HepG2 (cell line): ENCODE results near the gene NDEL1. TPM values are rescaled to one million over a fixed set of nuclear protein-coding genes. Genes with fewer than 3 reads are reported as not detected.
A peak's percentile ranks its signal among the peaks of the same experiment; 100 is the strongest.

Experiments used
- ATAC-seq: fragments of 200-7000 bp; cut with Tn5 transposase; 3 replicates; pipeline ENCODE4 v1.9.1; 2020; ENCODE audit warnings: mild to moderate bottlenecking, moderate library complexity
- BruUV-seq: library from RNA; stranded (reverse); fragments of 400-500 nt; replicated peaks from 2 replicates; lab custom pipeline; 2021; lab: Mats Ljungman, UMichigan
- CTCF ChIA-PET: fragments of 300-600 bp; formaldehyde crosslinking; extraction: SDS; loops from one replicate; lab custom pipeline; 2021; ENCODE audit warnings: low total read pairs, inconsistent platforms, low intra/inter-chr PET ratio; lab: Yijun Ruan, JAX
- POLR2A ChIA-PET: fragments of 350-600 bp; sonication (Branson Sonifier 250); formaldehyde crosslinking; loops from one replicate; lab custom pipeline; 2020; ENCODE audit warnings: antibody characterized with exemption, inconsistent platforms; lab: Yijun Ruan, JAX
- DNase-seq: peaks from one replicate; pipeline ENCODE4 v3.0.0-alpha.2; 2015; ENCODE audit warnings: low spot score
- FAIRE-seq: peaks from 3 replicates; lab custom pipeline; 2011; peaks lifted over from hg19 to GRCh38; lab: Jason Lieb, UNC
- H2AFZ ChIP-seq: one replicate; pipeline ENCODE4 v1.6.1; 2011; ENCODE audit warnings: low read length, inconsistent platforms
- H3K27ac ChIP-seq: fragments of 300-600 bp; 3 replicates; pipeline ENCODE4 v1.8.0; 2011; ENCODE audit warnings: mixed run types, mild to moderate bottlenecking, mixed read lengths, low read length, inconsistent platforms; ENCODE audit not compliant: insufficient read depth; ENCODE audit errors: extremely low read length
- H3K27me3 ChIP-seq, 2 experiments: fragments of 200-600 bp in 1 of 2; 2 replicates in 1 of 2; 3 replicates in 1 of 2; pipeline versions ENCODE4 v1.6.0 to v1.8.0; 2011; ENCODE audit warnings: low read length in 2 of 2, mild to moderate bottlenecking in 2 of 2, moderate library complexity in 2 of 2, inconsistent platforms in 1 of 2; ENCODE audit not compliant: insufficient read depth in 2 of 2, control insufficient read depth in 1 of 2
- H3K36me3 ChIP-seq, 2 experiments: fragments of 200-600 bp in 1 of 2; replicated peaks in 1 of 2; 2 replicates in 1 of 2; 3 replicates in 1 of 2; pipeline versions ENCODE4 v1.5.1 to v1.8.0; 2011; ENCODE audit warnings: low read length in 2 of 2, inconsistent platforms in 1 of 2; ENCODE audit not compliant: insufficient read depth in 2 of 2, control insufficient read depth in 1 of 2
- H3K4me1 ChIP-seq: 2 replicates; pipeline ENCODE4 v1.5.1; 2012; ENCODE audit warnings: low read length, inconsistent platforms; ENCODE audit not compliant: insufficient read depth
- H3K4me2 ChIP-seq: 2 replicates; pipeline ENCODE4 v1.6.0; 2011; ENCODE audit warnings: low read depth, low read length, inconsistent platforms
- H3K4me3 ChIP-seq, 3 experiments: fragments of 200-600 bp in 1 of 3; sonication (generic), shearing (Covaris generic) in 1 of 3; replicated peaks in 1 of 3; 2 replicates each; pipeline ENCODE4 v1.5.1; 2011 to 2016; ENCODE audit warnings: low read length in 3 of 3, inconsistent platforms in 2 of 3, low read depth in 2 of 3, mild to moderate bottlenecking in 2 of 3, control low read depth in 1 of 3, mixed read lengths in 1 of 3; ENCODE audit not compliant: insufficient read depth in 1 of 3
- H3K79me2 ChIP-seq: one replicate; pipeline ENCODE4 v1.6.1; 2011; ENCODE audit warnings: low read length, inconsistent platforms; ENCODE audit not compliant: insufficient read depth
- H3K9ac ChIP-seq: 2 replicates; pipeline ENCODE4 v1.6.0; 2011; ENCODE audit warnings: mild to moderate bottlenecking, low read depth, low read length, inconsistent platforms; ENCODE audit not compliant: insufficient read depth
- H3K9me3 ChIP-seq: 2 replicates; pipeline ENCODE4 v1.5.1; 2012; ENCODE audit warnings: mild to moderate bottlenecking, low read length
- H4K20me1 ChIP-seq: 2 replicates; pipeline ENCODE4 v1.6.0; 2011; ENCODE audit warnings: inconsistent platforms, mild to moderate bottlenecking, low read length, moderate library complexity; ENCODE audit not compliant: insufficient read depth
- CBX5 ChIP-seq: sonication (generic); formaldehyde crosslinking; IDR thresholded peaks from 2 replicates; pipeline ENCODE4 v1.4.0; 2020; ENCODE audit warnings: missing genetic modification reagents, borderline replicate concordance
- CTCF ChIP-seq: sonication (generic); formaldehyde crosslinking; IDR thresholded peaks from 2 replicates; pipeline ENCODE4 v1.5.0; 2020; ENCODE audit warnings: mild to moderate bottlenecking, missing genetic modification reagents, moderate library complexity
- HMG20A ChIP-seq: IDR thresholded peaks from 2 replicates; pipeline ENCODE4 v1.6.1; 2016; ENCODE audit warnings: borderline replicate concordance
- KDM1A ChIP-seq: IDR thresholded peaks from 2 replicates; pipeline ENCODE4 v1.6.1; 2016; ENCODE audit warnings: missing compliant biosample characterization
- MTA1 ChIP-seq: sonication (generic); formaldehyde crosslinking; IDR thresholded peaks from 2 replicates; pipeline ENCODE4 v1.4.0; 2020; ENCODE audit warnings: missing genetic modification reagents, mild to moderate bottlenecking, borderline replicate concordance
- NR0B2 ChIP-seq: sonication (generic); formaldehyde crosslinking; IDR thresholded peaks from 2 replicates; pipeline ENCODE4 v1.4.0; 2020; ENCODE audit warnings: mild to moderate bottlenecking, missing genetic modification reagents
- NR2F1 ChIP-seq, 2 experiments: fragments of 450-650 bp in 1 of 2; formaldehyde crosslinking in 1 of 2; IDR thresholded peaks; 2 replicates each; pipeline versions ENCODE4 v1.5.0 to v1.6.1; 2016 to 2020; ENCODE audit warnings: mild to moderate bottlenecking in 1 of 2, missing compliant biosample characterization in 1 of 2, missing genetic modification reagents in 1 of 2, moderate library complexity in 1 of 2
- RARA ChIP-seq: IDR thresholded peaks from 2 replicates; pipeline ENCODE4 v1.6.1; 2016; ENCODE audit warnings: missing genetic modification reagents, missing compliant biosample characterization
- STAG1 ChIP-seq: sonication (generic); formaldehyde crosslinking; IDR thresholded peaks from 2 replicates; pipeline ENCODE4 v1.4.0; 2020; ENCODE audit warnings: missing genetic modification reagents
- ZNF674 ChIP-seq: sonication (generic); formaldehyde crosslinking; IDR thresholded peaks from 2 replicates; pipeline ENCODE4 v1.5.0; 2020; ENCODE audit warnings: low read depth, mild to moderate bottlenecking, missing genetic modification reagents
- ZSCAN22 ChIP-seq: sonication (generic); formaldehyde crosslinking; IDR thresholded peaks from 2 replicates; pipeline ENCODE4 v1.4.0; 2020; ENCODE audit warnings: mild to moderate bottlenecking, missing genetic modification reagents
- WGBS: methylation state at CpG from one replicate; pipeline ENCODE4 v1.1.6; 2017; ENCODE audit warnings: low lambda C conversion rate; 5-methylcytosine and 5-hydroxymethylcytosine counted together
- in situ Hi-C: cut with HindIII; loops from 2 replicates; pipeline ENCODE4 v1.10.0; 2017; ENCODE audit warnings: low pct_unique_long_range_greater_than_20kb; ENCODE audit not compliant: extremely low pct_ligation_motif_present
- intact Hi-C: fragments of 100-400 bp; cut with micrococcal nuclease; formaldehyde crosslinking; loops from one replicate; pipeline ENCODE4 v1.10.0; 2022; ENCODE audit not compliant: unreplicated experiment
- polyA plus RNA-seq, 8 experiments: library from polyadenylated mRNA; depleted of rRNA in 3 of 8; stranded (reverse) in 7 of 8; unstranded in 1 of 8; fragments of >200 nt; fragmentation: Illumina TruSeq in 4 of 8; extraction: Trizol in 4 of 8; gene quantifications; 2 replicates each; pipeline versions ENCODE4 v1.2.1 to v1.2.3, GENCODE V29; 2011 to 2016; ENCODE audit warnings: low read depth in 4 of 8, missing spikeins in 1 of 8, mixed read lengths in 1 of 8; ENCODE audit not compliant: insufficient read depth in 1 of 8
- total RNA-seq, 5 experiments: library from RNA; depleted of rRNA; stranded (reverse); fragments of >200 nt; fragmentation: Illumina TruSeq; extraction: Trizol; gene quantifications; 2 replicates each; pipeline ENCODE4 v1.2.3, GENCODE V29; 2016; ENCODE audit warnings: low read depth in 1 of 5

The NDEL1 gene
- total and polyA plus RNA-seq, 2 of the 13 experiments (the other 11 are each of a cell fraction or from before 2014, with no cell fraction given): 59.8 to 153 TPM

GRCh38 chr17:8488901-8489300 is 53.2 kb downstream of the NDEL1 start:
- ChIA-PET POLR2A (no interaction called here), CTCF (no interaction called here)
- Histone ChIP-seq H3K27me3 (no peaks in the 10 kb centered on the region), H3K4me2 (no peak overlapping the region), H3K4me3 (no peak overlapping the region), H3K9ac (no peak overlapping the region), H4K20me1 (no peaks in the 10 kb centered on the region), H3K4me1 (peaks cover 9% of the 10 kb centered on the region; the same call in 1 of the 2 replicates), H3K36me3 (peaks cover 39 to 91% of the 10 kb centered on the region in 2 experiments), H2AFZ (no peak overlapping the region), H3K79me2 (no peaks in the 10 kb centered on the region), H3K9me3 (peaks cover 5% of the 10 kb centered on the region; the same call in 1 of the 2 replicates), H3K27ac (no peak overlapping the region)
- DNase-seq (no peak), FAIRE-seq (no peak), ATAC-seq (peak; percentile 48)
- in situ Hi-C loops: no loop called here
- TF ChIP-seq KDM1A (CRISPR knock-in tag) (no peak), ZNF674 (CRISPR knock-in tag) (no peak), CTCF (CRISPR knock-in tag) (peak; percentile 15; the same call in 1 of the 2 replicates), CBX5 (CRISPR knock-in tag) (no peak), RARA (no peak), ZSCAN22 (CRISPR knock-in tag) (no peak), STAG1 (CRISPR knock-in tag) (peak; percentile 21)
- 96% methylated on average over 4 of the region's 4 CpGs for WGBS
- intact Hi-C loops: no loop called here
- BruUV-seq: no TSS peak

- DNase-seq: no peak
- Histone ChIP-seq H3K79me2 (no peaks in the 10 kb centered on the region), H2AFZ (no peak overlapping the region), H3K27ac (no peak overlapping the region), H4K20me1 (no peaks in the 10 kb centered on the region), H3K27me3 (no peaks in the 10 kb centered on the region), H3K9me3 (peaks cover 1% of the 10 kb centered on the region; the same call in 1 of the 2 replicates), H3K4me2 (no peak overlapping the region), H3K9ac (no peak overlapping the region), H3K4me1 (peaks cover 9% of the 10 kb centered on the region; the same call in 1 of the 2 replicates), H3K4me3 (no peak overlapping the region), H3K36me3 (peaks cover 44 to 93% of the 10 kb centered on the region in 2 experiments)
- no peak for ATAC-seq
- TF ChIP-seq MTA1 (CRISPR knock-in tag) (no peak), NR2F1 (CRISPR knock-in tag; IDR thresholded peaks at IDR 0.05) (no peak), HMG20A (no peak), NR0B2 (no peak)
- no peak for FAIRE-seq
- ChIA-PET CTCF (no interaction called here), POLR2A (no interaction called here)
- WGBS: 95% methylated on average over 3 of the region's 3 CpGs
- in situ Hi-C loops: no loop called here
- BruUV-seq: no TSS peak
- intact Hi-C loops: no loop called here
Observed at GRCh38 chr17:8489841-8490240, 54.2 kb downstream of the NDEL1 start.
